Activated gamma-delta T cell treated with Interleukin-2 at 50 U/mL for 16 hours (primary cell): Measurements from ENCODE around the gene ABCA5.
"Not testable (repeated sequence)": the region's sequence is repeated elsewhere in the genome, so short reads cannot be mapped to it uniquely, and the experiment has no call there.

Source experiments
- DNase-seq: peaks from one replicate; pipeline ENCODE4 v3.0.0-alpha.2; 2020

Gene ABCA5

GRCh38 chr17:69326377-69327059, 415 bp downstream of the ABCA5 start:
- DNase-seq: no peak

GRCh38 chr17:69325518-69326376, 1.2 kb downstream of the ABCA5 start:
- no peak for DNase-seq

GRCh38 chr17:69323806-69324205, 3.1 kb downstream of the ABCA5 start:
- no peak for DNase-seq

GRCh38 chr17:69320908-69321238, 6.1 kb downstream of the ABCA5 start:
- no peak for DNase-seq

GRCh38 chr17:69320210-69320907, 6.6 kb downstream of the ABCA5 start:
- DNase-seq: no peak

GRCh38 chr17:69317625-69318024, 9.3 kb downstream of the ABCA5 start:
- no peak for DNase-seq

GRCh38 chr17:69314246-69315065, 12.5 kb downstream of the ABCA5 start:
- no peak for DNase-seq

GRCh38 chr17:69305177-69305576, 21.8 kb downstream of the ABCA5 start:
- DNase-seq: no peak

- DNase-seq: no peak
Observed at GRCh38 chr17:69302682-69303081, 24.3 kb downstream of the ABCA5 start.

- no peak for DNase-seq
Observed at GRCh38 chr17:69300222-69300621, 26.7 kb downstream of the ABCA5 start.

GRCh38 chr17:69298120-69298722, 28.7 kb downstream of the ABCA5 start:
- not testable (repeated sequence) for DNase-seq

GRCh38 chr17:69287168-69287567, 39.8 kb downstream of the ABCA5 start:
- DNase-seq: no peak

- DNase-seq: no peak
Observed at GRCh38 chr17:69286257-69286656, 40.7 kb downstream of the ABCA5 start.

- DNase-seq: no peak
Observed at GRCh38 chr17:69284646-69285045, 42.3 kb downstream of the ABCA5 start.

- no peak for DNase-seq
Observed at GRCh38 chr17:69282002-69282401, 44.9 kb downstream of the ABCA5 start.

- DNase-seq: not testable (repeated sequence)
Observed at GRCh38 chr17:69276279-69276678, 50.7 kb downstream of the ABCA5 start.

GRCh38 chr17:69275751-69276150, 51.2 kb downstream of the ABCA5 start:
- no peak for DNase-seq

- DNase-seq: no peak
Observed at GRCh38 chr17:69271023-69271422, 55.9 kb downstream of the ABCA5 start.

GRCh38 chr17:69269131-69269998, 57.6 kb downstream of the ABCA5 start:
- DNase-seq: no peak

GRCh38 chr17:69268543-69269014, 58.4 kb downstream of the ABCA5 start:
- DNase-seq: no peak

- DNase-seq: no peak
Observed at GRCh38 chr17:69267219-69267618, 59.7 kb downstream of the ABCA5 start.
